Measurements from ENCODE around the gene HOXC6. TPM values are rescaled to one million over a fixed set of nuclear protein-coding genes. Genes with fewer than 3 reads are reported as not detected.

The HOXC6 gene
- total RNA-seq, 4 donors from 2014 or later = 0.48 TPM; not detected in 3

DNA sequence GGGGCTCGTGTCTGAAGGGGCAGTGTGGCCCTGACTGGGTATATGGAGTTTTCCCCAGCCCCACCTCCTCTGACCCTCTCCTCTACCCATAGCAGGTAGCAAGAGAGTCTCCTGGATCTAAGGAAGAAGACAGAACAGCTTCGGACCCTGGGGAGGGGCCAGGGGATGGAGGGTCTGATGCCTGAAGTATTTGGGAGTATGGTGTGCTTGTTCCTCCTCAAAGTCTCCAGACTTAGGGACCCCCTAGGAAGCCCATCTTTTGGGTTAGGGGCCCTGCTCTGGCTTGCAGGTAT, 20.0 kb upstream of the HOXC6 start:
- H3K27me3 ChIP-seq = peaks cover 98% of the 10 kb centered on the region
- peaks cover 0 to 28% (median 17%) of the 10 kb centered on the region in 4 donors for H3K4me1 ChIP-seq
- TF ChIP-seq POLR2A (IDR thresholded peaks at IDR 0.05) = no peak
- TF ChIP-seq EP300 (IDR thresholded peaks at IDR 0.05; ENCODE audit: low read depth) = no peak
- no peak for TF ChIP-seq CTCF (IDR thresholded peaks at IDR 0.05)
- no peak for TF ChIP-seq POLR2AphosphoS5 (IDR thresholded peaks at IDR 0.05)
- intact Hi-C loops (cut with DNase I; ENCODE audit: low total_unique reads) (loop anchor here (5.0 kb wide), 2 partner anchors 184 to 199 kb away; no protein-coding TSS in a partner anchor), in situ Hi-C loops (cut with MboI; ENCODE audit: low pct_ligation_motif_present in 1 of 4, low pct_unique_long_range_greater_than_20kb in 1 of 4, low sequenced_read_pairs in 3 of 4) (loop anchor here in 2 of 4 donors (5.0 kb wide), 2 partner anchors 184 to 194 kb away; no protein-coding TSS in a partner anchor)
- no peak overlapping the region for H3K27ac ChIP-seq
- no peaks in the 10 kb centered on the region for H3K36me3 ChIP-seq
- H3K9me3 ChIP-seq = no peaks in the 10 kb centered on the region
- WGBS, 2 donors (ENCODE audit: low coverage in 1 of 2) = 50% methylated on average over 2 of the region's 2 CpGs; no CpG with 5 or more reads in 1 of the 2 donors
- DNase-seq = no peak
- no peak overlapping the region for H3K4me3 ChIP-seq

DNA sequence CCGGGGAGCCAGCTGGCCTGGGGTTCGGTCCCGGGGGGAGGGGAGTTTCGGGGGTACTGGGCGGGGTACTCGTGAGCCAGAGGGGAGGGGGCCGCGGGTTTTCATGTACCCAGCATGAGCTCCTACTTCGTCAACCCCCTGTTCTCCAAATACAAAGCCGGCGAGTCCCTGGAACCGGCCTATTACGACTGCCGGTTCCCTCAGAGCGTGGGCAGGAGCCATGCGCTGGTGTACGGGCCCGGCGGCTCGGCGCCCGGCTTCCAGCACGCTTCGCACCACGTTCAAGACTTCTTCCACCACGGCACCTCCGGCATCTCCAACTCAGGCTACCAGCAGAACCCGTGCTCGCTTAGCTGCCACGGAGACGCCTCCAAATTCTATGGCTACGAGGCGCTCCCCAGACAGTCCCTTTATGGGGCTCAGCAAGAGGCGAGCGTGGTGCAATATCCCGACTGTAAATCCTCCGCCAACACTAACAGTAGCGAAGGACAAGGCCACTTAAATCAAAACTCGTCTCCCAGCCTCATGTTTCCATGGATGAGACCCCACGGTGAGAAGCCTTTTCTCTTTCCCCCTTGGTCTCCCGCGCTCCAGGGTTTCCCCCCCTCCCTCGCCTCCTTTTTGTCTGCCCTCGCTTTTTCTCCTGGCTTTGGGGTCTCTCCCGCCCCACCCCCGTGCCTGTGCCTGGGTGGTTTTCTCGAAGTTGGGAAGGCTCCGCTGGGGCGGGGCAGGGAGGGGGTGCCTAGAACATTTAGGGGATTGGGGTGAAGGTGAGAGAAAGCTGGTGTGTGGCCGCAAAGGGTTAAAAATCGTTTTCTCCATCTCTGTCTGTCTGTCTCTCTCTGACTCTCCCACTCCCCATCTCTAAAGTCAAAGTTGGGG, 18.8 kb upstream of the HOXC6 start:
- peak overlapping the region in 1 of 4 donors; percentile 14 for H3K4me3 ChIP-seq
- WGBS, 2 donors (ENCODE audit: low coverage in 1 of 2) = 10 to 15% methylated on average over 14 to 38 of the region's 51 CpGs
- in situ Hi-C loops (cut with MboI; ENCODE audit: low pct_ligation_motif_present in 1 of 4, low pct_unique_long_range_greater_than_20kb in 1 of 4, low sequenced_read_pairs in 3 of 4) (loop anchor here in 2 of 4 donors (5.0 kb wide), 2 partner anchors 183 to 193 kb away; no protein-coding TSS in a partner anchor), intact Hi-C loops (cut with DNase I; ENCODE audit: low total_unique reads) (loop anchor here (5.0 kb wide), 2 partner anchors 183 to 198 kb away; no protein-coding TSS in a partner anchor)
- H3K9me3 ChIP-seq = no peaks in the 10 kb centered on the region
- H3K4me1 ChIP-seq = peaks cover 0 to 30% (median 17%) of the 10 kb centered on the region in 4 donors
- peaks cover 98% of the 10 kb centered on the region for H3K27me3 ChIP-seq
- no peak for TF ChIP-seq POLR2AphosphoS5 (IDR thresholded peaks at IDR 0.05)
- TF ChIP-seq POLR2A (IDR thresholded peaks at IDR 0.05) = no peak
- no peak for TF ChIP-seq EP300 (IDR thresholded peaks at IDR 0.05; ENCODE audit: low read depth)
- no peak overlapping the region for H3K27ac ChIP-seq
- no peaks in the 10 kb centered on the region for H3K36me3 ChIP-seq
- no peak for DNase-seq

DNA sequence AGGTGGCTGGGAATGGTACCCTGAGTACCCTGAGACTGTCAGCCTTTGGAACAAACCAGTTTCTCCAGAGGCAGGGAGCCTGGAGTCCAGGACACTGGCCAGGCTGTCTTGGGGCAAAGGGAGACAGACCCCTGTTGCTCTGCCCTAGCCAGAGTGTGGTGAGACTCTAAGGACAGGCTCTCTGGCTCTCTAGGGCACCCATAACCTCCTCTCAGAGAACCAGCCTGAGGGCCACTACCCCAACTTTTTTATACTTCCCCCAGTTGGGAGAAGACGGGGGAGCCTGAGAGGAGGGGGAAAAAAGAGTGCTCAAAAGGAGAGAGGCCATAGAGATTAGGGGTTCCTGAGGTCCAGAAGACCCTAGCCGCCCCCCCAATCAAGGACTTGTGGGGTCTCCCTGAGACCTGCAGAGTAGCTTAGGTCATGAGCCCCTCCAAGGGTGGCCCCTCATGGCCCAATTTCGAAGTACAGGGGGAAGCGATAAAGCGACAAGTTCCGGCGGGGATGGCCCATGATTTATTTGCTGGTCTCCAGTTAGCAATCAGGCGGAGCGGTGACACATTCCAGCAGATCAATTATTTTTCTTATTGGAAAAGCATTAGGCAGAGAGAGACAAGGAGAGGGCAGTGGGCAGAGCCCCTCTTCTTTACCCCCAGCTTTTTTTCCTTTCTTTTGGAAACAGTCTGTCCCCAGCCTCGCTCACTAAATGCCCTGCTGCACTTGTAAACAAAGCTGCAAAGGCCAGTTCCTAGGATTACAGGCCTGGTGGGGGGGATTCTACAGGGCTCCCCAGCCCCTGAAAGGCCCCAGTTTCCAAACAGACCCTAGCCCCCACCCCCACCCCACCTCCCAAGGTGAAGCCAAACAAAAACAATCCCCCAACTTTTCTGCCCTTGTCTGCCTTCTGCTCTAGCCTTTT, 17.9 kb upstream of the HOXC6 start:
- 27% methylated on average over 3 to 10 of the region's 10 CpGs for WGBS, 2 donors (ENCODE audit: low coverage in 1 of 2)
- H3K4me3 ChIP-seq = no peak overlapping the region
- no peak for DNase-seq
- H3K27ac ChIP-seq = no peak overlapping the region
- TF ChIP-seq POLR2AphosphoS5 (IDR thresholded peaks at IDR 0.05) = no peak
- no peak for TF ChIP-seq CTCF (IDR thresholded peaks at IDR 0.05)
- TF ChIP-seq EP300 (IDR thresholded peaks at IDR 0.05; ENCODE audit: low read depth) = no peak
- no peak for TF ChIP-seq POLR2A (IDR thresholded peaks at IDR 0.05)
- H3K9me3 ChIP-seq = no peaks in the 10 kb centered on the region
- intact Hi-C loops (cut with DNase I; ENCODE audit: low total_unique reads) = no loop called here
- H3K4me1 ChIP-seq = peaks cover 0 to 34% (median 19%) of the 10 kb centered on the region in 4 donors
- peaks cover 98% of the 10 kb centered on the region for H3K27me3 ChIP-seq
- in situ Hi-C loops (cut with MboI; ENCODE audit: low pct_ligation_motif_present in 1 of 4, low pct_unique_long_range_greater_than_20kb in 1 of 4, low sequenced_read_pairs in 3 of 4) = no loop called here
- H3K36me3 ChIP-seq = no peaks in the 10 kb centered on the region

DNA sequence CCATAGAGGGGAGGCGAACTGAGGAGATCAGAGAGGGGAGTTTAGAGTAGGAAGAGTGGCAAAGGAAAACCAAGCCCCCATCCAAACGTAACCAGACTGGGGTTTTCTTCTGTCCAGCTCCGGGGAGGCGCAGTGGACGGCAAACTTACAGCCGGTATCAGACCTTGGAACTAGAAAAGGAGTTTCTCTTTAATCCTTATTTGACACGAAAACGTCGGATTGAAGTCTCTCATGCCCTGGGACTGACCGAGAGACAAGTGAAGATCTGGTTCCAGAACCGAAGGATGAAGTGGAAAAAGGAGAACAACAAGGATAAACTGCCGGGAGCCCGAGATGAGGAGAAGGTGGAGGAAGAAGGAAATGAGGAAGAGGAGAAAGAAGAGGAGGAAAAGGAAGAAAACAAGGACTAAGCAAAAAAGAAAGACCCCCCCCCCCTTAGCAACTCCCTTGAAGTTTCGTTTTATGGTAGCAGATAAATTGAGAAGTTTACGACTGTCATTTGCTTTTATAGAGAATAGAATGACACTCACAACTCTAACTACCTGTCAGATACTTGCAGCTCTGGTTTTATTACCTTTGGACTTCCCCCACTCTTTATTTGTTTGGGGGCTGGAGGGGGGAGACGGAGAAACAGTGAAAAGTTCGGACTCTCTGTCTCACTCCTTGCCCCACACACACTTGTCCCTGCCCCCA, 17.1 kb upstream of the HOXC6 start:
- 3 to 9% methylated on average over 6 to 17 of the region's 17 CpGs for WGBS, 2 donors (ENCODE audit: low coverage in 1 of 2)
- Histone ChIP-seq H3K27me3 (peaks cover 98% of the 10 kb centered on the region), H3K27ac (no peak overlapping the region), H3K4me1 (peaks cover 0 to 29% (median 18%) of the 10 kb centered on the region in 4 donors), H3K4me3 (no peak overlapping the region), H3K9me3 (no peaks in the 10 kb centered on the region), H3K36me3 (no peaks in the 10 kb centered on the region)
- in situ Hi-C loops (cut with MboI; ENCODE audit: low pct_ligation_motif_present in 1 of 4, low pct_unique_long_range_greater_than_20kb in 1 of 4, low sequenced_read_pairs in 3 of 4) = no loop called here
- DNase-seq = no peak
- no peak for TF ChIP-seq CTCF (IDR thresholded peaks at IDR 0.05)
- TF ChIP-seq POLR2A (IDR thresholded peaks at IDR 0.05) = no peak
- no peak for TF ChIP-seq POLR2AphosphoS5 (IDR thresholded peaks at IDR 0.05)
- TF ChIP-seq EP300 (IDR thresholded peaks at IDR 0.05; ENCODE audit: low read depth) = no peak
- intact Hi-C loops (cut with DNase I; ENCODE audit: low total_unique reads) = no loop called here
